ENCODE data around the gene MLX. TPM values are rescaled to one million over a fixed set of nuclear protein-coding genes. Genes with fewer than 3 reads are reported as not detected.
A peak's percentile ranks its signal among the peaks of the same experiment; 100 is the strongest.

The MLX gene
- total and polyA plus RNA-seq, 10 of the 15 experiments (the other 5 are each of a cell fraction or from before 2014, with no cell fraction given) = 34.4 to 65.0 (median 44.4) TPM

DNA sequence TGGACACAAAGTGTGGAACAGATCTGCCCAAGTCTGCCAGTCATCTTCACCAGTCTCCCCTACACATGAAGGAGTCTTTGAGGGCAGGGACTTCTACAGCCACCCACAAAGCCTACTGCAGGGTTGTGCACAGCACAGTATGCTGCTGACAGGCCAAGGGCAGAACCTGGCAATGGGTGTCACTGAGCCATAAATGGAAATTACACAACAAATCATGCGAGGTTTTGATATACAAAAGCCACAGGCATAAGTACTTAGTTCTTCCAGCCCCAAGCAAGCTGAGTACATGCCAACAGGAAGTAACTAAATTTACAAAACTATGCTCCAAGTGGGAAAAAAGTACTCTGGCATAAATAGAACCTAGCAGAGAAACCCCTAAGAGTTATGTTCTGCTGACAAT, 18.5 kb downstream of the MLX start:
- RAD21 ChIA-PET (ENCODE audit: unreplicated experiment) = interaction anchor here (0.6 to 3.6 kb wide), 7 partner anchors 7 to 125 kb away, joined by 3 to 30 read pairs (median 6); partner anchors contain the start of genes PLEKHH3, PSMC3IP, RETREG3 and TUBG1
- no peak for FAIRE-seq

More for the DNA sequence above, 18.5 kb downstream of the MLX start:
- H3K4me1 ChIP-seq (ENCODE audit: control insufficient read depth, insufficient read depth, low read length) = peaks cover 35% of the 10 kb centered on the region
- in situ Hi-C loops (cut with MboI) (no loop called here), intact Hi-C loops (cut with micrococcal nuclease; ENCODE audit: unreplicated experiment) (no loop called here)
- H3K27me3 ChIP-seq (replicated peaks in 1 of 2; ENCODE audit: control insufficient read depth in 2 of 2, insufficient read depth in 2 of 2, low read length in 1 of 2) = no peaks in the 10 kb centered on the region
- no TSS peak for BruUV-seq (replicated peaks)
- no peaks in the 10 kb centered on the region for H4K20me1 ChIP-seq (ENCODE audit: control insufficient read depth, insufficient read depth)
- H3K36me3 ChIP-seq (ENCODE audit: control insufficient read depth in 2 of 2, insufficient read depth in 2 of 2, low read length in 1 of 2) = peaks cover 30 to 56% of the 10 kb centered on the region in 2 experiments
- no peak overlapping the region for H3K4me3 ChIP-seq
- H3K9ac ChIP-seq (ENCODE audit: control insufficient read depth, insufficient read depth, low read length) = no peak overlapping the region
- H3K27ac ChIP-seq (ENCODE audit: control insufficient read depth, insufficient read depth) = peak overlapping the region; percentile 60; the same call in 1 of the 2 replicates
- ChIA-PET CTCF (interaction anchor here (1.4 to 3.4 kb wide), 3 partner anchors 23 to 94 kb away, joined by 6 to 34 read pairs (median 11); partner anchors contain the start of genes PLEKHH3, RETREG3 and TUBG1), POLR2A (interaction anchor here (0.6 to 3.0 kb wide), 7 partner anchors 14 to 132 kb away, joined by 3 to 18 read pairs (median 8); partner anchors contain the start of genes NAGLU, PLEKHH3, RETREG3 and TUBG1), SMC1A (ENCODE audit: uncharacterized antibody, unreplicated experiment) (interaction anchor here (1.7 to 7.1 kb wide), 3 partner anchors 21 to 95 kb away, joined by 3 to 69 read pairs (median 14); partner anchors contain the start of genes CCR10, PLEKHH3, RETREG3 and TUBG1)
- H3K79me2 ChIP-seq (ENCODE audit: control insufficient read depth, insufficient read depth, low read length) = peaks cover 3% of the 10 kb centered on the region
- WGBS (ENCODE audit: insufficient coverage, insufficient replicate concordance, low lambda C conversion rate, missing lambda C conversion rate) = 44% methylated on average over 1 of the region's 1 CpG
- H3K9me3 ChIP-seq (replicated peaks; ENCODE audit: control insufficient read depth, insufficient read depth, low read length) = no peaks in the 10 kb centered on the region
- ATAC-seq (no peak), DNase-seq (ENCODE audit: low read depth, low spot score) (no peak)
- no peak overlapping the region for H3K4me2 ChIP-seq (ENCODE audit: control insufficient read depth, insufficient read depth)
- TF ChIP-seq POLR2A (IDR thresholded peaks at IDR 0.05; ENCODE audit: low read depth, low read length) (no peak), NR2C2 (IDR thresholded peaks at IDR 0.05; ENCODE audit: borderline replicate concordance, control insufficient read depth, insufficient read length, low read depth) (no peak), SIX5 (IDR thresholded peaks at IDR 0.05; ENCODE audit: low read depth, low read length, severe bottlenecking) (no peak), EED (IDR thresholded peaks at IDR 0.05; ENCODE audit: low read depth) (no peak), POLR2AphosphoS5 (IDR thresholded peaks at IDR 0.05; ENCODE audit: low read length) (no peak), TCF12 (IDR thresholded peaks at IDR 0.05; ENCODE audit: low read depth, low read length) (no peak), IRF4 (IDR thresholded peaks at IDR 0.05; ENCODE audit: low read depth, low read length) (no peak), ZBED1 (IDR thresholded peaks at IDR 0.05; ENCODE audit: borderline replicate concordance) (no peak), ASH2L (IDR thresholded peaks at IDR 0.05; ENCODE audit: borderline replicate concordance, low read depth) (no peak), TCF7 (IDR thresholded peaks at IDR 0.05; ENCODE audit: borderline replicate concordance) (no peak), JUNB (IDR thresholded peaks at IDR 0.05) (no peak), SREBF2 (IDR thresholded peaks at IDR 0.05; ENCODE audit: low read length) (no peak), TARDBP (IDR thresholded peaks at IDR 0.05; ENCODE audit: borderline replicate concordance) (no peak), RUNX3 (IDR thresholded peaks at IDR 0.05; ENCODE audit: low read length) (no peak), IKZF1 (conservative IDR thresholded peaks at IDR 0.05) (no peak)
- H2AFZ ChIP-seq (ENCODE audit: control insufficient read depth, low read depth, low read length) = no peak overlapping the region
